ENCODE measurements around the gene C13orf42. TPM values are rescaled to one million over a fixed set of nuclear protein-coding genes. Genes with fewer than 3 reads are reported as not detected.

C13orf42 gene
- total RNA-seq, 4 donors from 2014 or later, result not detected

DNA sequence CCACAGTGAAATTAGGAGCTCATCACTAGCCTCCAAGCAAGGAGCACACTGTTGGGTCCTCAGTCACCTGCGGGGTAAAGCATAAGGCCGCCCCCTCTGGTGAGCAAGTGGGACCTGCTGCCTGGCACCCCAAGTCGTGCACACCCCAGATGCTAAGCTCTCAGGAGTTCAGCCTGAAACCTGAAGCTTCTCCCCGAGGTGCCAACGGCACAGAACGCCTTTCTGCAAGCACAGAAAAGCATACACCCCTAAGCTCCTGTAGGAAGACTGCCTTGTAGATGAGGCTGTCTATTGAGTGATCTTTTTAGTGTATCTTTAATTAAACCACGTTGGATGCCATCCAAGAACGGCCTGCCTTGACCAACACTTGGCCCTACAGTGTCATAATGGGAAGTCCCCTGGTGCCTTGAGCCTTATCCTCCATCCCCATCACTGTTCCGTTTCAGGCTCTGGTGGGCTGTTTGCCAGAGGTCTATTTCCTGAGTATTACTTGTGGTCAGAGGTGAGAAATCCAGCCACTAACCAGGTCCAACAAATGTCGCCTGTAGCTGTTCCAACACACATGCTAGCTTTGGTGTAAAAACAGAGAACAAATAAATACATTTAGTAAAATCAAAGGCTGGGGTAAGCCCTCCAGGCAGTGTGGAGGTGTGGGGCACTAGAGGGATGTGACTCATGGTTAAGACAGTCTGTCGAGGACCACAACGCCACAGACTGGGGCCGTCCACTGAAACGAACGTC is 44.8 kb downstream of the C13orf42 start:
- H3K27me3 ChIP-seq, result peaks cover 24% of the 10 kb centered on the region
- H3K4me1 ChIP-seq, result peaks cover 4% of the 10 kb centered on the region
- 39% methylated on average over 14 of the region's 15 CpGs for WGBS
- DNase-seq (ENCODE audit: low spot score in 2 of 2), result no peak
- no peak overlapping the region for H3K27ac ChIP-seq
- H3K9me3 ChIP-seq, result no peaks in the 10 kb centered on the region
- TF ChIP-seq EP300 (IDR thresholded peaks at IDR 0.05) (no peak), POLR2AphosphoS5 (IDR thresholded peaks at IDR 0.05) (no peak), POLR2A (IDR thresholded peaks at IDR 0.05) (no peak)
- TF ChIP-seq, protein P1, sequence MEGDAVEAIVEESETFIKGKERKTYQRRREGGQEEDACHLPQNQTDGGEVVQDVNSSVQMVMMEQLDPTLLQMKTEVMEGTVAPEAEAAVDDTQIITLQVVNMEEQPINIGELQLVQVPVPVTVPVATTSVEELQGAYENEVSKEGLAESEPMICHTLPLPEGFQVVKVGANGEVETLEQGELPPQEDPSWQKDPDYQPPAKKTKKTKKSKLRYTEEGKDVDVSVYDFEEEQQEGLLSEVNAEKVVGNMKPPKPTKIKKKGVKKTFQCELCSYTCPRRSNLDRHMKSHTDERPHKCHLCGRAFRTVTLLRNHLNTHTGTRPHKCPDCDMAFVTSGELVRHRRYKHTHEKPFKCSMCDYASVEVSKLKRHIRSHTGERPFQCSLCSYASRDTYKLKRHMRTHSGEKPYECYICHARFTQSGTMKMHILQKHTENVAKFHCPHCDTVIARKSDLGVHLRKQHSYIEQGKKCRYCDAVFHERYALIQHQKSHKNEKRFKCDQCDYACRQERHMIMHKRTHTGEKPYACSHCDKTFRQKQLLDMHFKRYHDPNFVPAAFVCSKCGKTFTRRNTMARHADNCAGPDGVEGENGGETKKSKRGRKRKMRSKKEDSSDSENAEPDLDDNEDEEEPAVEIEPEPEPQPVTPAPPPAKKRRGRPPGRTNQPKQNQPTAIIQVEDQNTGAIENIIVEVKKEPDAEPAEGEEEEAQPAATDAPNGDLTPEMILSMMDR (IDR thresholded peaks at IDR 0.05), result no peak
- no peaks in the 10 kb centered on the region for H3K36me3 ChIP-seq
- H3K4me3 ChIP-seq, result no peak overlapping the region

DNA sequence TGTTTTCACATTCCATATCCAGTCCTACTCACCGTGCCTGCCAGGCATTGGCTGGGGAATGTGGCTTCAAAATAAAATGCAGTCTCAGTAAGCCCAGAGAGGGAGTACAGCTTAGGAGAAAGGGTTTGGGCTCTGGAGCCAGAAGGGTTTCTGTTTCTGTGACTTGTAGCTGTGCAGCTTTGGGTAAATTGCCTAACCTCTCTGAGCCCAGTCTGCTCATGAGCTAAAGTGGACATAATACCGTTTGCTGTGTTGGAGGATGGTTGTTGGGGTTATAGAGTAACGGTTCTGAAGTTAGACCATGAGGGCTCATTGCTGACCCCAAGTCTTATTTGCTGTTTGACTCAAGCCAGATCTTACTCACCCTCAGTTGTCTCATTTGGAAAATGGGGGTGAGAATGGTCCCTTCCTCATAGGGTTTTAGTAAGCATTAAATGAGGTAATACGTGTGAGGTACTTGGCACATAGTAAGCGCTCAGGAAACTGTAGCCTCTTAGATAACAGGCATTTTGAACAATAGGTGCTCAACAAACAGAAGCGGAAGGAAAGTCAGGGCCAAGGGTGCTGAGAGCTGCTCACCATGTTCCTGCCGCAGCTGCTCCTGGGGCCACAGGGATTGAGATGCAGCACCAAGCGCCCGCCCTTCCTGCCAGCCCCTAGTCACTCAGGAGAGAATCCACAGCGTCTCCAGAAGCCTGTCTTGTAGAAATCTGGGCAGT is 45.5 kb downstream of the C13orf42 start:
- no peak for TF ChIP-seq EP300 (IDR thresholded peaks at IDR 0.05)
- TF ChIP-seq POLR2AphosphoS5 (IDR thresholded peaks at IDR 0.05), result no peak
- no peak for TF ChIP-seq POLR2A (IDR thresholded peaks at IDR 0.05)
- TF ChIP-seq, protein P1 (IDR thresholded peaks at IDR 0.05), result no peak
- peaks cover 4% of the 10 kb centered on the region for H3K4me1 ChIP-seq
- no peaks in the 10 kb centered on the region for H3K9me3 ChIP-seq
- peaks cover 24% of the 10 kb centered on the region for H3K27me3 ChIP-seq
- no peak overlapping the region for H3K27ac ChIP-seq
- 70% methylated on average over 10 of the region's 10 CpGs for WGBS
- H3K4me3 ChIP-seq, result no peak overlapping the region
- DNase-seq (ENCODE audit: low spot score in 2 of 2), result no peak
- H3K36me3 ChIP-seq, result no peaks in the 10 kb centered on the region

DNA sequence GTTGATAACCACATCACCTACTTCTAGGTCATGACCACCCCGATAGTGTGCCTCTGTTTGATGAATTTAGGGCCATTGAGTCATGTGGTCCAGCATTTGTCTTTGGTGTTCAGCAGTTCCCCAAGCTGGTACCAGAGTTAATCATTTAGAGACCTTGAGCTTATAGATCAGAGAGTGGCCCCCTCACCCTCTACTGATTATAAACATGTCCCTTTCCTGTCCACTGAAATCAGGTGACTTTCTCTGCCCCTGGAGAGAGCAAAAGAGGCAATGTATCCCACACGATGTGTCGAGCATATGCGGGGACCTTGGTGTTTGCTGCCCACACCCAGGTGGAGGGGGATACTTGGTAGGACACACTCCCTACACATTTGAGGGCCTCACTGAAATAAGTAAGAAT is 46.3 kb downstream of the C13orf42 start:
- peaks cover 24% of the 10 kb centered on the region for H3K27me3 ChIP-seq
- H3K4me3 ChIP-seq, result no peak overlapping the region
- no peaks in the 10 kb centered on the region for H3K9me3 ChIP-seq
- no peak for DNase-seq (ENCODE audit: low spot score in 2 of 2)
- H3K36me3 ChIP-seq, result no peaks in the 10 kb centered on the region
- peaks cover 4% of the 10 kb centered on the region for H3K4me1 ChIP-seq
- no peak overlapping the region for H3K27ac ChIP-seq
- 91% methylated on average over 4 of the region's 4 CpGs for WGBS
- no peak for TF ChIP-seq POLR2AphosphoS5 (IDR thresholded peaks at IDR 0.05)
- TF ChIP-seq EP300 (IDR thresholded peaks at IDR 0.05), result no peak
- no peak for TF ChIP-seq POLR2A (IDR thresholded peaks at IDR 0.05)
- TF ChIP-seq, protein P1 (IDR thresholded peaks at IDR 0.05), result no peak

DNA sequence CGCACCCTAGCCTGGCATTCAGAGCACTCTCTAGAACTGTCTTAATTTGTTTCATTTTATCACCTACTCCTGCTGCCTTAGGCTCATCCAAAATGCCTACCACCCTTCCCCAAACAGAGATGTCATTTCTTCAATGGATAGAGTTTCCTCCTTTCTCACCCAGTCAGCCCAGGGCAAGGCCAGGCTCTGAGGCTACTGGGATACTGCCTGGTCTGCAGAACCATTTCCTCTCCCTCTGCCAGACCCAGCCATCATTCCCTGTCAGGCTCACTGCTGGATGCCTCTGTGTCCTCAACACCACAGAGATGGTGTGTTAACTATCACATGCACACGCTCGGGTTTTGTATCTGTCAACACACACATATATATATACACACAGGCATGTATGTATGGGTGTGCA is 47.2 kb downstream of the C13orf42 start:
- 88% methylated on average over 3 of the region's 3 CpGs for WGBS

More for the DNA sequence above, 47.2 kb downstream of the C13orf42 start:
- Histone ChIP-seq H3K4me1 (peaks cover 4% of the 10 kb centered on the region), H3K27ac (no peak overlapping the region), H3K27me3 (peaks cover 24% of the 10 kb centered on the region), H3K4me3 (no peak overlapping the region), H3K36me3 (no peaks in the 10 kb centered on the region), H3K9me3 (no peaks in the 10 kb centered on the region)
- TF ChIP-seq POLR2AphosphoS5 (IDR thresholded peaks at IDR 0.05) (no peak), POLR2A (IDR thresholded peaks at IDR 0.05) (no peak), EP300 (IDR thresholded peaks at IDR 0.05) (no peak)
- TF ChIP-seq, protein P1 (IDR thresholded peaks at IDR 0.05), result no peak
- DNase-seq (ENCODE audit: low spot score in 2 of 2), result no peak

All from suprapubic skin (tissue), 4 donors.